Measurements from ENCODE around the gene HSPA12B.
A peak's percentile ranks its signal among the peaks of the same experiment; 100 is the strongest.

The HSPA12B gene

DNA sequence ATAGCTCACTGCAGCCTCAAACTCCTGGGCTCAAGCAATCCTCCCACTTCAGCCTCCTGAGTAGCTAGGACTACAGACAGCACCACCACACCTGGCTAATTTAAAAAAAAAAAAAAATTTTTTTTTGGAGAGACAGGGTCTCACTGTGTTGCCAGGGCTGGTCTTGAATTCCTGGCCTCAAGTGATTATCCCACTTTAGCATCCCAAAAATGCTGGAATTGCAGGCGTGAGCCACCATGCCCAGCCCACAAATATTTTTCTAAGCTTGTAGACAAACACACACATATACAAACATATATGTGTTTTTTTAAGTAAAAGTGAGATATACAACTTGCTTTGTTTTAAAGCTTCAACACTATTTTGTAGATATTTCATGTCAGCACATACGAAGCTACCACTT, 10.8 kb downstream of the HSPA12B start:
- peak in 2 of 10 donors; percentile 2 to 10 for DNase-seq
- intact Hi-C loops (cut with DNase I), result no loop called here

DNA sequence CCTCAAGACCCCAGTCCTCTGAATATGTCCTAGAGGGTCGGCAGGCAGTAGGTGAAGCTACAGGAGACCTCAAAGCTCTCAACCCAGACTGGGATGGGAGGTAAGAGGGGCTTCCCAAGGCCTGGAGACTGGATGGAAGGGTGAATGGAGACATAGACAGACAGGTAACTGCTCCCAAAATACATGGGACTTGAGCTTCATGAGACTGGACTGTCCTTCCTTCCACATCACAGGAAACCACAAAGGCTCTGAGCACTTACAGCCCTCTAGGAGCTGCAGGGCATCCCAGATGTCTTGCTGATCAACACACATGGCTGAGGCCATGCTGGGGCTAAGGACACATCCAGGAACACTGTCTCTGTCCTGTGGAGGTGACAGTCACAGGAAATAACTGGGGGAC, 11.6 kb downstream of the HSPA12B start:
- intact Hi-C loops (cut with DNase I), result no loop called here

DNA sequence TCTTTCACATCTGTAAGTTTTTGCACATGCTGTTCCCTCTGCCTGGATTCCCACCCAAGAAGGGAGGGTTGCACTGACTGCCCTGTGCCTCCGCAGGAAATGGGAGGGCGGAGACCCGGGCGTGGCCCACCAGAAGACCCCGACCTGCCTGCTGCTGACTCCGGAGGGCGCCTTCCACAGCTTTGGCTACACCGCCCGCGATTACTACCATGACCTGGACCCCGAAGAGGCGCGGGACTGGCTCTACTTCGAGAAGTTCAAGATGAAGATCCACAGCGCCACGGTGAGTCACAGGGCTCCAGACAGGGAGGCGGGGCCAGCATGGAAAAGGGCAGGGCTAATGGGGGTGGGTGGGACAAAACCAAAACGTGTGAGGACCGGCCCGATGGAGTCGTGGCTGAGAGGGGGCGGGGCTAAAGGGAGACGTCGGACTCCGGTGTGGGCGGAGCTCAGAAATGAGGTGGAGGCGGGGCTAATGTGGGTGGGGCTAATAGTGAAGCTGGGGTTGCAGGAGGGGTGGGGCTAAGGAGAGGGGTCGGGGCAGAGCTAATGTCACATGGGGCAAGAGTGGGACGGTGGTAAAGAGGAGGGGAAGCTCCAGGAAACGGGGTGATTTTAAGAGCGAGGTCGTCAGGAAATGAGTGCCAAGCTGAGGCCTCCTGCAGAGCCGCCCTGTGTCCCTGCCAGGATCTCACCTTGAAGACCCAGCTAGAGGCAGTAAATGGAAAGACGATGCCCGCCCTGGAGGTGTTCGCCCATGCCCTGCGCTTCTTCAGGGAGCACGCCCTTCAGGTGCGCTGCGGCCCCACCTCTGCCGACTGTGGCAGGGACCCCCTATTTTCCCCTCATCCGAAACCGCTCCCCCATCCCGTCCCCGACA, 12.6 kb downstream of the HSPA12B start:
- DNase-seq, result peak in 4 of 10 donors; percentile 33 to 87 (median 71)
- intact Hi-C loops (cut with DNase I), result no loop called here

More for the DNA sequence above, 11.6 kb downstream of the HSPA12B start:
- DNase-seq, result peak in 2 of 10 donors; percentile 10 to 13

DNA sequence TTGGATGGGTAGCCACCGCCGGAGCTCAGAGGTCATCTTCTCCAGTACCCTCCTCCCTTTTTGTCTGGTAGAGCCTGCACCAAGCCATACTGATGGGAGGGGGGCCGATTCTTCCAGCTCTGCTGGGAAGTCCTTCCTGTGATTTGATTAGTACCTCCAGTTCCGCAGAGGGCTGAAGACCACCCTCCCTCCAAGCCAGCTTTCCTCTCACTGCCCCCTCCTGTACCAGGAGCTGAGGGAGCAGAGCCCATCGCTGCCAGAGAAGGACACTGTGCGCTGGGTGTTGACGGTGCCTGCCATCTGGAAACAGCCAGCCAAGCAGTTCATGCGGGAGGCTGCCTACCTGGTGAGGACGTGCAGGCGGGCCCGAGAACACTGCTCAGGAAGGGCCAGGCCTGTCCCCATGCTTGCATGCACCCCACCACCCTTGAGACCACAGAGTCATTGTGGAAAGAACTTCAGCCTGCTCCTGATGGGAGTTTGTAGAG, 13.2 kb downstream of the HSPA12B start:
- intact Hi-C loops (cut with DNase I), result no loop called here
- peak in 2 of 10 donors; percentile 39 to 74 for DNase-seq

DNA sequence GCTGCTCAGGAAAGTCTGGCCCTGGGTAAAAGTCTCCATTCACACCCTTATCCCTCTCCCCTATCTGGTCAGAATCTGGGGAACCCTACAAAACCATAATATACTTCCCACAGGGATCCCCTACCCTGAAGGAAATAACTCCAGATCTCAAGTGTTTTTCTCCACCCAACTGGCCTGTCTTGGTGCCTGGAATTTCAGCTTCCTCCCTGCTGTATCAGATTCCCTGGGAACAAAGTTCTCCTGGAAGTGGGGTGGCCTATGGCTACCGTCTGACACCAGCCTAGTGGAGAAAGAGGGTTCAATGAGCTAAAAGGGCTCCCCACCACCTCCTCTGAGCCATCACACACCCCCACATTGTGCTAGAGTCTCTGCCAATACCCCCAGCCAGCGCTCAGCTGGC, 15.0 kb downstream of the HSPA12B start:
- no peak for DNase-seq
- intact Hi-C loops (cut with DNase I), result no loop called here

DNA sequence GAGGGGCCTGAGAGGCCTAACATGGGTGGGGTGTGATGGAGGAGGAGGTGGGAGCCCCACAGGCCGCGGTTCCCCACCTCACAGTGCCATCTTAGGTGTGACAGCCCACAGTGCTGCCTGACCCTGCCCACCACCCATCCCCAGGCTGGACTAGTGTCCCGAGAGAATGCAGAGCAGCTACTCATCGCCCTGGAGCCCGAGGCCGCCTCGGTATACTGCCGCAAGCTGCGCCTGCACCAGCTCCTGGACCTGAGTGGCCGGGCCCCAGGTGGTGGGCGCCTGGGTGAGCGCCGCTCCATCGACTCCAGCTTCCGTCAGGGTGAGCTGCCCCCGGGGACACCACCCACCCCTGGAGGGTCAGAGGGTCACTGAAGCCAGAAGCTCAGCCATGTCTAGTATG, 15.6 kb downstream of the HSPA12B start:
- no peak for DNase-seq
- intact Hi-C loops (cut with DNase I), result no loop called here

DNA sequence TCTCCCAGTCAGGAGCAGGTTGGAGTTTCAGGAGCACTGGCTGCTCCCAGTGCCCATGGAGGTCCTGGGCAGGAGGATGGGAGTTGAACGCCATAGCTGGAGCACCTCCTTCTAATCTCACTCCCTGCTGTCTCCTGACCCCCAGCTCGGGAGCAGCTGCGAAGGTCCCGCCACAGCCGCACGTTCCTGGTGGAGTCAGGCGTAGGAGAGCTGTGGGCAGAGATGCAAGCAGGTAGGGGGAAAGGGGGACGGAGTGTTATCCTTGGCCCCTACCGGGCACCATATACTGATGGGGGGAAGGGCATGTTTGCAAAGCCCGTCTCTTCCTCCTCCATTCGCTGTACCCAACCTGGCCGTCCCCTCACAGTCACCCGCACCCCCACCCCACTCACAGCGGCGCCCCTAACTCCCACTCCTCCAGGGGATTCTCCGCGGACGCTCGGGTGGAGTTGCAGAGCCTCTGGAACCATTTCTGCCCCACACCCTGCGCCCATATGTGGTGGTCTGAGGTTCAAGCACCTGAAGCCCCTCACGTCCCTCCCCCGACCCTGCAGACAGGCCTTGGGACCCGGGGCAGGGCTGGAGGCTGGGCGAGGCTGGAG, 16.7 kb downstream of the HSPA12B start:
- peak in 1 of 10 donors; percentile 45 for DNase-seq
- intact Hi-C loops (cut with DNase I), result no loop called here

DNA sequence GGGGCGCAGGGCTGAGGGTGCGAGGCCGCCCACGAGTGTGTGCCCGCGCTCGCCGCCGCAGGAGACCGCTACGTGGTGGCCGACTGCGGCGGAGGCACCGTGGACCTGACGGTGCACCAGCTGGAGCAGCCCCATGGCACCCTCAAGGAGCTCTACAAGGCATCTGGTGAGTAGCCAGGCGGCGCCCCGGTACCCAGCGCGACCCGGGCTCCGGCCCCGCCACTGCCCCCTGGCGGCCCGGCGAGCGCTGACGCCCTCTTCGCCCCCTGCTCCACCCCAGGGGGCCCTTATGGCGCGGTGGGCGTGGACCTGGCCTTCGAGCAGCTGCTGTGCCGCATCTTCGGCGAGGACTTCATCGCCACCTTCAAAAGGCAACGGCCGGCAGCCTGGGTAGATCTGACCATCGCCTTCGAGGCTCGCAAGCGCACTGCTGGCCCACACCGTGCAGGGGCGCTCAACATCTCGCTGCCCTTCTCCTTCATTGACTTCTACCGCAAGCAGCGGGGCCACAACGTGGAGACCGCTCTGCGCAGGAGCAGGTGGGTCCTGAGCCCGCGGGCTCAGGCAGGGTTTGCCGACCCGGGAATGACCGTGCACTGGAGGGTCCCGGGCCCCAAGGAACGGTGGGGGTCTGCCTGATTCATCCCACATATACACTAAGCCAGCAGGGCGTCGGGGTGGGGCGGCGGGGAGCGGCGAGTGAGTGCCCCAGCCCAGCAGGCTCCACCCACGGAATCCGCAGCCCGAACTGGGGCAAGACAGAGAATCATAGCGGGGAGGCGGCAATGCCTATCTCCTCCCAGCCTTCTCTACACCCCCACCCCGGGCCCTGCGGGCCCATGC, 17.4 kb downstream of the HSPA12B start:
- intact Hi-C loops (cut with DNase I), result no loop called here
- peak in 5 of 10 donors; percentile 45 to 90 (median 49) for DNase-seq

DNA sequence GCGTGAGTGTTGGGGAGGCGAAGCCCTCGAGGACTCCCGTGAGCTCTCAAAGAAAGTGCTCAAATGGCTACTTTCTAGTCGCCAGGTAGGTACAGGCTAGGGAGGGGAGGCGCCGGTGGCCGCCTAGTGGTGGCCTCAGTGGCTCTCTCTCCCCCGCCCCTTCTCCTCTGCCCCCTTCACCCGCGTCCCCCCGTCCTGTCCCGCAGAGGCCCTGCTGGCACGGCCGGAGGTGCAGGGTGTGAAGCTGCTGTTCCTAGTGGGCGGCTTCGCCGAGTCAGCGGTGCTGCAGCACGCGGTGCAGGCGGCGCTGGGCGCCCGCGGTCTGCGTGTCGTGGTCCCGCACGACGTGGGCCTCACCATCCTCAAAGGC, 18.8 kb downstream of the HSPA12B start:
- intact Hi-C loops (cut with DNase I), result no loop called here
- no peak for DNase-seq

DNA sequence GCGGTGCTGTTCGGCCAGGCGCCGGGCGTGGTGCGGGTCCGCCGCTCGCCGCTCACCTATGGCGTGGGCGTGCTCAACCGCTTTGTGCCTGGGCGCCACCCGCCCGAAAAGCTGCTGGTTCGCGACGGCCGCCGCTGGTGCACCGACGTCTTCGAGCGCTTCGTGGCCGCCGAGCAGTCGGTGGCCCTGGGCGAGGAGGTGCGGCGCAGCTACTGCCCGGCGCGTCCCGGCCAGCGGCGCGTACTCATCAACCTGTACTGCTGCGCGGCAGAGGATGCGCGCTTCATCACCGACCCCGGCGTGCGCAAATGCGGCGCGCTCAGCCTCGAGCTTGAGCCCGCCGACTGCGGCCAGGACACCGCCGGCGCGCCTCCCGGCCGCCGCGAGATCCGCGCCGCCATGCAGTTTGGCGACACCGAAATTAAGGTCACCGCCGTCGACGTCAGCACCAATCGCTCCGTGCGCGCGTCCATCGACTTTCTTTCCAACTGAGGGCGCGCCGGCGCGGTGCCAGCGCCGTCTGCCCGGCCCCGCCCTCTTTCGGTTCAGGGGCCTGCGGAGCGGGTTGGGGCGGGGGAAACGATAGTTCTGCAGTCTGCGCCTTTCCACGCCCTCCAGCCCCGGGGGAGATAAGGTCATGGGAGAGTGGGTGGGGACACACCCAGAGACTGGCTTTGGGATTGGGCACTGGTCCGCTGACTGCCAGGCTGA, 19.3 kb downstream of the HSPA12B start:
- intact Hi-C loops (cut with DNase I), result no loop called here
- DNase-seq, result no peak

DNA sequence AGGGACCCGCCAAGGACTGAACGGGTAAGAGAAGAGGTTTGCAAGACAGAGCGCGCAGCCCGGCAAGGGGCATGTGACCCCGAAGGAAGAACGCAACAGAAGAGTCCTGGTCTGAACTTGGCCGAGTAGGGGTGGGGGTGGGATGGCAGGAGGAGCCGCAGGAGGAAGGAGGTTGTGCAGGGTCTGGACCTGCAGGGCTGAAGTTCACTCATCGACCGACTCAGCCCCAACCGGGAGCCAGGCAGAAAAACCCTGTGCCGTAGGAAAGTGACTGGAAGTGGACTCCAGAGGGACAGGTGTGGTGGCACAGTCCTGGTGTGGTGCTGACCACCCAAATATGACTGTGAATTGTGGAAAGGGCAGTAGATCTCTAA, 19.9 kb downstream of the HSPA12B start:
- no peak for DNase-seq
- intact Hi-C loops (cut with DNase I), result no loop called here

DNA sequence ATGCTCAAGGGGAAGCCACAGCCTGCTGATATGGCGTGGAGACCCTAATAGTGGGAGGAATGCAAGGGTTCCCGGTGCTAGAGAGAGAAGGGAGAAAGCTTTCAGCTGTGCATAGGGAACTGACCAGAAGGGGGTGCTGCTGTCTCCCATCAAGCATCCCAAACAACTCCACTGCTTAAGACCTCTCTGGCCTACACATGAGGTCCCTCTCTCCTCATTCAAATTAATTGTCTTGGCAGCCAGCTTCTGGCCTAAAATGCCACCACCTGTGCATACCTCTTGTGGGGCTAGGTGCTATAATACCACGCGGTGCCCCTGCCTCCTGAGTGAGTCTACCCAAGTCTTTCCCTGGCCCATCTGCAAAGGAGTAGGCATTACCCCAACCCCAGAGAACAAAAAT, 20.6 kb downstream of the HSPA12B start:
- DNase-seq, result peak in 5 of 10 donors; percentile 49 to 65 (median 59)
- intact Hi-C loops (cut with DNase I), result no loop called here

DNA sequence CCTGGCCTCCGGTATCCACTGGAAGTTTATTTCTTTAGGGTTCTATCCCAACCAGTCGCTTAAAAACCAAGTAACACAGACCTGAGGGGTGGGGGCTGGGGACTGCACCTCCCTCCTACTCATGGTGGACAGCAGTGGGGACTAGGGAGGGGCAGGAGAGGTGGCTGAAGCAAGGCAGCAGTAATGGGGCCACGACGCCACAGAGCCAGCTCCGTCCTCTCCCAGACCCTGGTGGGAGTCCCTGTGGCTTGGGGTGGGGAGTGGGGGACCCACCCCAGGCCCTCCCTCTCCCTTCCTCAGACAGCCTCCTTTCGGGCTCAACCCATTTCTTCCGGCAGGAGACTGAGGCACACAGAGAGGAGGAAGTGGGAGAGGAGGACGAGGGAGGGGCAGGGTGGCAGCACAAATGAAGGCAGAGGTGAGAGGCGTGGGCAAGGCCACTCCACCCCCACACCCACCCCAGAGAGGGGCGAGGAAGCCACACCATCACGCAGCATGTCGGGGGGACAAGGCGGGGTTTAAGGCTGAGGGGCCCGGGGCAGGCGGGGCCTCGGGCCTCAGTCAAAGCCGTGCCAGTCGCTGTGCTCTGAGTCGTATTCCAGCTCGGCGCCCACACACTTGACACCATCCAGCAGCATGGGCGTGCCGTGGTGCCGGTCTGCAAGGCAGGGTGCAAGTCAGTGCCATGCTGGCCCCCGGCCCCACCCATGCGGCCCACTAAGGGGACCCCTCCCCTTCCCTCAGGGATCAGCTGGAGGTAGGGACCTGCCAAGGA, 21.2 kb downstream of the HSPA12B start:
- intact Hi-C loops (cut with DNase I), result no loop called here

DNA sequence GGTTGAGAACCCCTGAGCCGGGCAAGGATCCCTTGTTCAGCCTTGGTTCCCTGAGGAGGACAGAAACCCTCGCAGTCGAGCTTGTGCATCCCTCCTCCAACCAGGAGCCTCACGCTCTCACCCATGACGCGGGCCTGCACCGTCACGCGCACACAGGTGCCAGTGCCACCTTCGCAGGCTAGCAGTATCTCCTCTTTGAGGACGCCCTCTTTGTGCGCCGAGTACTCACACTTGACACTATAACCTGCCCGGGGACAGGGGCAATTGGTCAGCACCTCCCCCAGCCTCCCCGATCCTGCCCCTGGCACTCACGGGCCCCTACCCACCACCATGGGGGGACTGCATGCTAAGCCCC, 21.8 kb downstream of the HSPA12B start:
- intact Hi-C loops (cut with DNase I), result no loop called here
- peak in 1 of 10 donors; percentile 80 for DNase-seq

More for the DNA sequence above, 21.2 kb downstream of the HSPA12B start:
- DNase-seq, result peak in 1 of 10 donors; percentile 89

DNA sequence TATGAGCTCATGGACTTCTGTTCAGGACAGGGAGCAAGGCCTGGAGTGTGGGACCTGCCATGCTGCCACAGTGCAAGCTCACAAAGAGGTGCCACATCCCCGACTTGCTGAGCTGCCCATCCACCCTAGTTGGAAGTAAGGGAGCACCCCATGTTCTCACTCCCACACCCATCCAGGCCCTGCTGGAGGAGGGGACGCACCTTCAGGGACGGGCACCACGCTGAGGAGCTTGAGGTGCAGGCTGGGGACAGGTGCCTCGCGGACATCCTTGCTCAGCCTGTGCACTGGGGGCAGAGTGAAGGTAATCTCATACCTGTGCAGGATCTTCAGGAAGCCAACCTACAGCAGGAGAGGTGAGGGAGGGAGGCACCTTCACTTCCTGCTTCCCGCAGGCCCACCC, 22.8 kb downstream of the HSPA12B start:
- peak in 1 of 10 donors; percentile 61 for DNase-seq
- intact Hi-C loops (cut with DNase I), result no loop called here

DNA sequence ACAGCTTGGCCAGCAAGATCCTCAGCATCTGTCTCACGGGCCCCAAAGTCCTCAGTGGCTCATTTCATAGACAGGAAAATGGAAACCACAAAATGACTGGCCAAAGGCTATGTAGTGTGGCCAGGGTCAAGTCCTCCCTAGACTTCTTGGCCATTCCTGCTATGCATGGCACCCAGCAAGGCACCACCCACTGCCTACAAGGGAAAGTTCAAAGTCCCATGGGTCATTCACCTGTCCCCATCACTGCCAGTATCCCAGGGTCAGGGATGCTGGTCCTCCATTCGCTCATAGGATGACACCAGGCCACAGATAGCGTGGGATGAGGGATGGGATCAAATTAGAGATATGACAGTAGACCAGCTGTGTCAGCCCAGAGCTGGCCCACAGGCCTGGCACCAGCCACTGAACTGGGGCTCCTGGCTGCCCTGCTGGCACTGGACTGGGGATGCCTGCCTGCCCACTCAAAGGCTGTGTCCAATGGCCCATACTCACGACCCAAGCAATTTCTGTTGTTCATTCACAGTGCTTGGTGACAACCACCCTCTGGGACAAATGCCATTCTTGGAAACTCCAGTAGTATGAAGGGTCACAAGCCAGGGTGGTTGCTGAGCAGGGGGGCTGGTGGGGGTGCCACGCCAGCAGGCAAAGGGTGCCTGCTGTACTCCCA, 23.5 kb downstream of the HSPA12B start:
- intact Hi-C loops (cut with DNase I), result no loop called here
- peak in 1 of 10 donors; percentile 66 for DNase-seq

DNA sequence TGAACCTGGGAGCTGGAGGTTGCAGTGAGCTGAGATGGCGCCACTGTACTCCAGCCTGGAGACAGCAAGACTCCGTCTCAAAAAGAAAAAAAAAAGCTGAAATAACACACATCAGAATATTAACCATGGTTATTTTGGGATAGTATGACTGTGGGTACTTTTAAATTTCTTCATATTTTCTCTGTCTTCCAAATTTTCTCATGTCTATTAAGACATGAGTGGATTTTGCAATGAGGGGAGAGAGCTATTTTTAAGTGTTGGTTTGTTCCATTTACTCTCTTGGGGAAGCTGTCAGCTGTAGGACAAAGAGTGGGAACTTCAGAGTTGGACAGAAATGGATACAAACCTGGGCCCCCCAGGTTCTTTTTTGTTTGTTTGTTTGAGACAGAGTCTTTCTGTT, 24.8 kb downstream of the HSPA12B start:
- intact Hi-C loops (cut with DNase I), result no loop called here
- no peak for DNase-seq

DNA sequence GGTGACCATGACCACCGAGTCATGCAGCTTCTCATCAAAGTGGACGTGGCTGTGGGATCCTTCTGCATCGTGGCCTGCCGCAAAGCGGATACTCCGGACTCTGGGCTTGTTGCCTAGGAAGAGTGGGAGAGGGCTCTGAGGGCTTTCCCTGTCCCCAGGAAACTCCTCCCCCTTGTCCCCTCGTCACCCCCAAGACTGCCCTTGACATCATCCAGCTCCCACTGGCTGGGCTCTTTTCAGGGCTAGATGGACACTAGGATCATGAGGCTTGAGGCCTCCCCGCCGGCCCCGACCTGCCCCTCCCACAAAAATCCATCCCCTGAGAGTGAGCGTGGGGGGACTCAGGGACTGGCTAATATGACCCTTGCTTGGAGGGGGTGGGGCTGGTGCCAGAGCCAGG, 26.1 kb downstream of the HSPA12B start:
- intact Hi-C loops (cut with DNase I), result no loop called here
- no peak for DNase-seq

DNA sequence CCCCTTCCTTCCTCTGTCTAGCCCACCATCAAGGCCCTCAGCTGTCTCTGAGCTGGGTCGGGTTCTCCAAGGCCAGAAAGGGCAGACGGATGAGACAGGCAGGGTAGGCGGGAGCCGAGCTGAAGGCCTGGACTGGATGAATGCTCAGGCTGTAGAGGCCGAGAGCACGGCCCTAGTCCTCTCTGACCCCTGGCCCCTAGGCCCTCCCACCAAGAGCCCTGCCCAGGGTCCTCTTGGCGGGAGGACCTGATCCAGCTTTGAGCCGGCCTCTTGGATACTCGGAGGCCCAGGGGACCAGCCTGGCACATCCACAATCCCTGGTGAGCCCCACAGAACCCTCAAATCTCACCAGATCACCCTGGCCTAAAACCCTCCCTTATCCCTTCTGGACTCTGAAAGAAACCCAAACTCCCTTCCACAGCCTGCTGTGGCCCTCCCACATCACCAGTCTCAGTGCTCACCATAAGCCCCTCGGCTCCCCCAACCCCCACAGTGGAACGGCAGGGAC, 26.9 kb downstream of the HSPA12B start:
- intact Hi-C loops (cut with DNase I), result no loop called here
- no peak for DNase-seq
